Activated CD4-positive, alpha-beta T cell treated with anti-CD3 and anti-CD28 coated beads for 36 hours (primary cell): ENCODE data around the gene MED25. TPM values are rescaled to one million over a fixed set of nuclear protein-coding genes. Genes with fewer than 3 reads are reported as not detected.
A peak's percentile ranks its signal among the peaks of the same experiment; 100 is the strongest.

ENCODE experiments used
- ATAC-seq: fragments of 200-7000 bp; cut with Tn5 transposase; one replicate; pipeline ENCODE4 v1.10.0; 2021; ENCODE audit warnings: mild to moderate bottlenecking, moderate library complexity
- CTCF ChIA-PET: fragments of 350-600 bp; sonication (Branson Sonifier 250); formaldehyde crosslinking; loops from one replicate; lab custom pipeline; 2021; ENCODE audit warnings: antibody characterized with exemption; lab: Charles Lee
- POLR2A ChIA-PET: fragments of 350-600 bp; sonication (Branson Sonifier 250); formaldehyde crosslinking; loops from one replicate; lab custom pipeline; 2021; ENCODE audit warnings: antibody characterized with exemption, inconsistent platforms; lab: Charles Lee
- DNase-seq: peaks from one replicate; pipeline ENCODE4 v3.0.0-alpha.2; 2020
- H3K27ac Mint-ChIP-seq: one replicate; pipeline ENCODE4 v1.8.0; 2021; ENCODE audit warnings: mixed read lengths
- H3K27me3 Mint-ChIP-seq: one replicate; pipeline ENCODE4 v1.8.0; 2021; ENCODE audit warnings: mixed read lengths
- H3K36me3 Mint-ChIP-seq: one replicate; pipeline ENCODE4 v1.8.0; 2021; ENCODE audit warnings: low read depth, mixed read lengths
- H3K4me1 Mint-ChIP-seq: one replicate; pipeline ENCODE4 v1.8.0; 2021; ENCODE audit warnings: mixed read lengths
- H3K4me3 Mint-ChIP-seq: one replicate; pipeline ENCODE4 v1.8.0; 2021; ENCODE audit warnings: mild to moderate bottlenecking, moderate library complexity, mixed read lengths
- H3K9me3 Mint-ChIP-seq: one replicate; pipeline ENCODE4 v1.8.0; 2021; ENCODE audit warnings: low read depth, mixed read lengths
- intact Hi-C, 2 experiments: fragments of 100-400 bp; cut with DNase I in 1 of 2; cut with micrococcal nuclease in 1 of 2; formaldehyde crosslinking; loops; one replicate each; pipeline versions ENCODE4 v1.14.2 to v1.15.1; 2022 to 2024; cut with DNase I, micrococcal nuclease
- total RNA-seq, 2 experiments: library from RNA; stranded (reverse); gene quantifications; one replicate each; pipeline ENCODE4 v1.2.3, GENCODE V29; 2021

MED25 gene
- total RNA-seq, 2 experiments from 2014 or later: 39.6 to 49.9 TPM

DNA sequence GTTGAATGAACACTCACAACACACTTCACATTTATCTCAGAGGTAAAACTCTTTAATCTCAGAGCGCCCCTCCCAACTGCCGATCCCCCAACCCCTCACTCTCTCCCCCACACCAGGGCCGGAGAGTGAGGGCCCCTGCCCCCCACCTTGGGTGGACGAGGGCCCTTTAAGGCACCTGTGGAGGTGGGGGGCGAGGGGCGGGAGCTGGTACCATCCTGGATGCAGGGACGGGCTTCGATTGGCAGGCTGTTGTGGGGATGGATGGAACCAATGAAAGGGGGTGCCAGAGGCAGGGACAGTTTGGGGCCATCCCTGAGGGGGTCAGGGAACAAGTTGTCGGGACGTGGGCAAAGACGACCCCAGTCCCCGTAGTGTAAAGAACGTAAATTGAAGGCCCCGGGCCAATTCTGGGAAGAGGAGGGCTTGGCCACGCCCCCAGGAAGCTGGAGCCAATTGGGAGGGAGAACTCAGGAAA lies 51.0 kb downstream of the MED25 start:
- H3K9me3 Mint-ChIP-seq: no peaks in the 10 kb centered on the region
- peaks cover 36% of the 10 kb centered on the region for H3K4me1 Mint-ChIP-seq
- no peak for DNase-seq
- POLR2A ChIA-PET: interaction anchor here (0.6 to 2.5 kb wide), 10 partner anchors 8 to 373 kb away, joined by 3 to 13 read pairs (median 4); partner anchors contain the start of genes AKT1S1, AP2A1, ATF5 and NUP62
- peaks cover 23% of the 10 kb centered on the region for H3K36me3 Mint-ChIP-seq
- intact Hi-C loops: loop anchor here (1.0 to 5.0 kb wide), 10 partner anchors 8 to 1240 kb away; partner anchors contain the start of genes FUZ (in 2 of the 2), PRMT1 (in 2 of the 2), AKT1S1 (in 1 of the 2) and ALDH16A1 (in 1 of the 2)
- H3K27me3 Mint-ChIP-seq: no peaks in the 10 kb centered on the region
- H3K27ac Mint-ChIP-seq: no peak overlapping the region
- CTCF ChIA-PET: interaction anchor here (0.6 to 1.0 kb wide), 6 partner anchors 21 to 390 kb away, joined by 3 to 6 read pairs (median 4); partner anchors contain the start of gene PRMT1
- ATAC-seq: peak; percentile 9
- H3K4me3 Mint-ChIP-seq: no peak overlapping the region

DNA sequence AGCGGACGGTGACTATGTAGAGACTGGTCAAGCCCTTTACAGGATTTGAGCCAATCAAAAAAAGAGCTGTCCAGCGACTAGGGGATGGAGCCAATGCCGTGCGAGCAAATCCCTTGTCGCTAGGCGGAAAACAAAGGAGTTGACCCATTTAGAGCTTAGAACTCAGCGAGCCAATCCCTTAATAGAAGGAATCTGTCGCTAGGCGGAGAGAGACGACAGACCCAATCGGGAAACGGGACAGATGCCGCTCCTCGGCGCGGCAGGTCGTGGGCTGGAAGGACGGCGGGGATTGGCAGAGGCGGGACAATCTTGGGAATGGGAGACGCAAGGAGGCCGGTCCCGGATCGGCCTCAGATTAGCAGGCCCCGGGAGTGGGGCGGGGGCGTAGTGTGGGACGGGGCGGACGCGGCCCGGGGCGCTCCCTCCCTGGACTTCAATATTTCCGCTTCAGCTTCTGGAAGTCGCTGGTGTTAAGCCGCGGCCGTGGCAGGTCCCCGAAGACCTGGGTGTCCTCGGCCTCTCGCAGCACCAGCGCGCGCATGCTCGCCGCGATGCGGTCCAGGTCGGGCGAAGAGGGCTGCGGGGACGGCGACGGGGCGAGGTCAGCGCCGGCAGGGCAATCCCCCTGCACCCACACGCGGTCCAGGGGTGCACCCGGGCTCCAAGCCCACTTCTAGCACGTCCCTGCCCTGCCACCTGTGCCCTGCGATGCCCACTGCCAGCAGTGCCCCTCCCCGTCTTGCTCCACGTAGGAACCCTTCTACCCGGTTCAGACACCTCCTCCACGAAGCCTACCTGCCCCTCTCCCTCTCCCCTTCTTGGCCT lies 51.6 kb downstream of the MED25 start:
- Mint-ChIP-seq H3K36me3 (peaks cover 16% of the 10 kb centered on the region), H3K27me3 (no peaks in the 10 kb centered on the region), H3K9me3 (no peaks in the 10 kb centered on the region), H3K27ac (no peak overlapping the region), H3K4me1 (peaks cover 39% of the 10 kb centered on the region), H3K4me3 (no peak overlapping the region)
- ChIA-PET POLR2A (interaction anchor here (0.6 to 1.7 kb wide), 9 partner anchors 16 to 374 kb away, joined by 3 to 13 read pairs (median 4); partner anchors contain the start of genes AP2A1, ATF5, NUP62 and PTOV1), CTCF (interaction anchor here (0.6 to 1.0 kb wide), 6 partner anchors 21 to 391 kb away, joined by 3 to 6 read pairs (median 4); partner anchors contain the start of gene PRMT1)
- DNase-seq (peak; percentile 94), ATAC-seq (peak; percentile 87)
- intact Hi-C loops: loop anchor here (1.0 to 5.0 kb wide), 10 partner anchors 8 to 1239 kb away; partner anchors contain the start of genes FUZ (in 2 of the 2), PRMT1 (in 2 of the 2), AKT1S1 (in 1 of the 2) and ALDH16A1 (in 1 of the 2)

DNA sequence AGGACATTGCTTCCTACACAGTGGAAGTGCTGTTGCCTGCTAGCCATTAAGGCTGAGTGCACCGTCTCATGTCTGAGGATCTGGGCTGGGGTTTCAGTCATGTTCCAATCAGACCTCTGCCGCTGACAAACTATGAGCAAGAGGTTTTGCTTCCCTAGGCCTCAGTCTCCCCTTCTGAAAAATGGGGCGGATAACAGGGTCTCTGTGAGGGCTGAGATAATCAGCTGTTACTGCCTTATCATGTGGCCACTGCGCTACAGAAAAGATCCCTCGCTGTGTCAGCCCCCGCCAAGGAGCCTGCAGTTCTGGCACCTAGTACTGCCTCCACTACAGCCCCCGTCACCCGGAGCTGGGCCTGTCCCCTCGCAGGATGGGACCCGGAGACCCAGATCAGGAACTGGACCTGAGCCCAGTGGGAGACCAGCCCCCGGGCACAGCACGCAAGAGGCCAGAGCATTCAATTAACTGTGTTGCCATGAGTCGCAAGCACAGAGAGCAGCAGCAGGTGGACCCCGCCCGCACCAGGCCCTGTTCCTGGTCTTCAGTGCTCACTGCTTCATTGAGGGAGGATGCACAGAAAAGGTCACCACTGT lies 52.3 kb downstream of the MED25 start:
- Mint-ChIP-seq H3K4me1 (peaks cover 37% of the 10 kb centered on the region), H3K9me3 (no peaks in the 10 kb centered on the region), H3K27me3 (no peaks in the 10 kb centered on the region), H3K27ac (no peak overlapping the region), H3K36me3 (peaks cover 10% of the 10 kb centered on the region), H3K4me3 (no peak overlapping the region)
- intact Hi-C loops: no loop called here
- CTCF ChIA-PET: no interaction called here
- POLR2A ChIA-PET: interaction anchor here (1.5 kb wide), 1 partner anchor 104 kb away, joined by 7 read pairs; the partner anchor contains the start of gene AP2A1
- DNase-seq: no peak
- ATAC-seq: no peak

DNA sequence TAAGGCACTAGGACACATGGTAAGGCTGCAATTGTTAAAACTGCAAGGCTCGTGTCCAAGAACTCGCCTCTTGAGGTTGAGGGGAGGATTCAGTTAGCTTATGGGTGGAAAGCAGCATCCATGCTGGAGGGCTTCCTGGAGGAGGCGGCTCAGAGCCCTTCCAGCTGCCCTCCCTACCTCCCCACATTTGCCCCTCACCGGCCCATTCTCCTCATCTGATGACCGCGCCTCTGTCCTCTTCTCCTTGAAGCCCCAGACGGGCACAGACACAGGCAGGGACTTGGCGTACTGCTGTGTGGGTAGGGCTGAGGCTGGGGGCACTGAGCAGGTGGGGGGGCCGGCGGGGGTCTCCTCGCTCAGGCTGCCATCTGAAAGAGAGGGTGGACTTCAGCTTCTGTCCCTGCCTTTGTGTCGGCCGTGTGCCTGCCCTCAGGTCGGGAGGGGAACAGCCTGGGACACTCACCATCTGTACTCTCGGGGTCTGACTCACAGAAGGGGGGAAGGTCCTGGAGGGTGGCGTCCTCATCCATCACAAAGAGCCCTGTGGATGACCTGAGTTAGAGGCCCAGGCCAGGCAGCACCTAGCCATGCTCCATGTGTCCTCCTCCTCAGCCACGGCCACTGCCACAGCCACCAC lies 53.4 kb downstream of the MED25 start:
- H3K4me3 Mint-ChIP-seq: no peak overlapping the region
- DNase-seq (no peak), ATAC-seq (no peak)
- no peaks in the 10 kb centered on the region for H3K9me3 Mint-ChIP-seq
- peaks cover 4% of the 10 kb centered on the region for H3K36me3 Mint-ChIP-seq
- H3K27me3 Mint-ChIP-seq: no peaks in the 10 kb centered on the region
- CTCF ChIA-PET: interaction anchor here (0.5 kb wide), 1 partner anchor 493 kb away, joined by 3 read pairs; no protein-coding TSS in a partner anchor
- POLR2A ChIA-PET: no interaction called here
- H3K4me1 Mint-ChIP-seq: peaks cover 28% of the 10 kb centered on the region
- H3K27ac Mint-ChIP-seq: peak overlapping the region; percentile 43
- intact Hi-C loops: no loop called here

DNA sequence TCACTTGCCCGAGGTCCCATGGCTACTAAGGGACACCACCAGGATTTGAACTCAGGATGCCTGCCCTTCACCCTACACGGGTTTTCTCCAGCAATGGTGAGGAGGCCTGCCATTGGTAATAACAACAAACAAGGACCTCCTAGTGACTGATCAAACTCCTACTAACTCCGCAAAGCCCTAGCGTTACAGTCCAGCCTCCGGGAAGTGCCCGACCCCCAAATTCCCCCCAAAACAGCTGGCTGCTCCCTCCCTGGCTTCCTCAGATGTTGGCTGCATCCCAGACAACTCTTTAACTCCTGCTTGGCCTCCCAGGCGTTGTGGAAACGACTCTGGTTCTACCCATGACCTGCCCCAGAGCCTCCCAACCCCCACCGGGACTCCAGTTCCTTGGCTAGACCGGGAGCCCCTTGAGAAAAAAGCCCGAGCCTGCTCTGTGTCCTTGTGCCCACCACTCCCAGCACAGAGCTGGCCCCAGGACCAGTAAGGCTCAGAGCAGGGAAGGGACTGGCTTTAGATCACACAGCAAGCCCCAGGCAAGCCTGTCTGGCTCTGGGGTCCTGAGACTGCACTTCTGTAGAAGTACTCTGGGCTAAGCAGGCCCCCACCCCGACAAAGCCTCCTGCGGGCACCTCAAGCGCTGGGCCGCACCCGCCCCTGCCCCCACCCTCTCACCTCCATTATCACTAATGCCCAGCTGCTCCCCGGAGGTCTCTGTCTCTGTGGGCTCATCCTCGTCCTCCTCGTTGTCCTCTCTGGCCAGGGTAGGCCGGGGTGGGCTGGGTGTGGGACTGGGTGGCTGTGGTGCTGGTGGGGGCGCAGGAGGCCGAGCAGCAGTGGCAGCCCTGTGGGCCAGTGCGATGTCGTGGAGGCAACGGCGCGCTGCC lies 54.4 kb downstream of the MED25 start:
- CTCF ChIA-PET: no interaction called here
- no peak overlapping the region for H3K4me3 Mint-ChIP-seq
- POLR2A ChIA-PET: no interaction called here

DNA sequence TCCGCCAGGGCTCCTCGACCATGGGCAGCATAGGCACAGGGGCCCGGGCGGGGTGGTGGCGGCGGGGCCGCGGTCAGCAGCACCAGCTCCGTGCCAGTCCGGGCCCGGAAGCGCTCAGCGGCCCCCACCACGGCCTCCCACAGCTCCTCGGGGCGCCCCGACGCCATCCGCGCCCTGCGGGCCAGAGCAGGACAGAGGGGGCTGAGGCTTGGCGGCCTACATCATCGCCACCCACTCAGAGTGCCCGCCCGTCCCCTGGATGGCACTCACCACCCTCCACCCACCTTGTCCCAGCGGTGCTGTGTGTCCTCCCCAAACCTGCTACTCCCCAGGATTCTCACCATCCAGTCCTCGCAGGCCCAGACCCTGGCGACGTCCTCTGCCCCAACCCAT lies 55.0 kb downstream of the MED25 start:
- DNase-seq (no peak), ATAC-seq (no peak)
- Mint-ChIP-seq H3K9me3 (no peaks in the 10 kb centered on the region), H3K27ac (no peak overlapping the region), H3K27me3 (no peaks in the 10 kb centered on the region), H3K4me1 (peaks cover 26% of the 10 kb centered on the region), H3K4me3 (no peak overlapping the region), H3K36me3 (peaks cover 3% of the 10 kb centered on the region)
- intact Hi-C loops: no loop called here
- ChIA-PET POLR2A (no interaction called here), CTCF (no interaction called here)

More for the DNA sequence above, 54.4 kb downstream of the MED25 start:
- H3K4me1 Mint-ChIP-seq: peaks cover 24% of the 10 kb centered on the region
- ATAC-seq (no peak), DNase-seq (no peak)
- no peaks in the 10 kb centered on the region for H3K27me3 Mint-ChIP-seq
- peaks cover 1% of the 10 kb centered on the region for H3K36me3 Mint-ChIP-seq
- no peaks in the 10 kb centered on the region for H3K9me3 Mint-ChIP-seq
- H3K27ac Mint-ChIP-seq: no peak overlapping the region
- intact Hi-C loops: no loop called here

DNA sequence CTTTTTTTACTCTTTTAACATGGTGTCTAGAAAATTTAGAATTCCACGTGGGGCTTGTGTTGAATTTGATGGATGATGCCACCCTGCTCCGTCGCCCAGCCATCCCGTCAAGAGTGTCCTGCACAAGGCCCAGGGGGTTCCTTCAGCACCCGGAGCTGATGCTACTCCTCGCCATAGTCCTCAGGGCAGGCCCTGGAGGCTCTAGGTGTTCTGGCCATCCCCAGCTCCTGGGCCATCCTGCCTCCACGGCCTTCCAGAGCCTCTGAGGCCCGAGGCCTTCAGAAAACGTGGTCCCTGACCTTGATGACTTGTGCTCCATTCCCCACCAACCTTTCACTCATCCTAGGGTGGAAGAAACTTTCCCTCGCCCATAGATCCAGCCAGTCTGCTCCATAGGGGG lies 55.7 kb downstream of the MED25 start:
- no peaks in the 10 kb centered on the region for H3K9me3 Mint-ChIP-seq
- H3K36me3 Mint-ChIP-seq: peaks cover 6% of the 10 kb centered on the region
- H3K4me3 Mint-ChIP-seq: no peak overlapping the region
- ChIA-PET POLR2A (no interaction called here), CTCF (no interaction called here)
- no peak overlapping the region for H3K27ac Mint-ChIP-seq
- peaks cover 31% of the 10 kb centered on the region for H3K4me1 Mint-ChIP-seq
- DNase-seq (no peak), ATAC-seq (no peak)
- intact Hi-C loops: no loop called here
- H3K27me3 Mint-ChIP-seq: no peaks in the 10 kb centered on the region

DNA sequence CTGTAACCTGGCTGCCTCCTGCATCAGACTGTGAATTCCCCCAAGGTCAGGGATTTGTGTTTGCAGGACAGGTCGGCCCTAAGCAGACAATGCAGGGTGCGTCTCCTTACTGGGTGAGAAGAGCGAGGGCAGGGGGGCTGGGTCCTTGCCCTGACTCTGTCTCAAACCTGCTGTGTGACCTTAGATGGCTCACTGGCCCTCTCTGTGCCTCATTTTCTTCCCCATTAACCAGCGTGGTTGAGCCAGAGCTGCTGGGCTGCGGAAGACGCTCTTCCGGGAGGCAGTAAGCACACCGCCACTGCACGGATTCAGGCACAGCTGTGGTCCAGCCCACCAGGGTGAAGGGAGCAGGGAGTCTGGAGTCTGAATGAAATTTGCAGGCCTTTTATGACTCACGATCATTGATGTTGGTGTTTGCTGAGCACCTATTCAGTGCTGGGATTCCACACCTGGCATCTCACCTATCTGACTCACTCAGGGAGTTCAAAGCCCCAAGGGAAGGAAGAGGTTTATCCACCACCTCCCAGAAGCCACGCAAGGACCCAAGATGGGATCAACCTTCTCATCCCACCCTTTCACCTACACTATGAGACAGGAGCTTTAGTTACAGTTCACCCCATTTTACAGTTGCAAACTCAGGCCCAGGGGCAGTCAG lies 56.5 kb downstream of the MED25 start:
- peaks cover 38% of the 10 kb centered on the region for H3K4me1 Mint-ChIP-seq
- CTCF ChIA-PET: interaction anchor here (0.5 to 0.6 kb wide), 2 partner anchors 104 to 151 kb away, joined by 3 read pairs; no protein-coding TSS in a partner anchor
- no peak overlapping the region for H3K27ac Mint-ChIP-seq
- H3K4me3 Mint-ChIP-seq: no peak overlapping the region
- DNase-seq (no peak), ATAC-seq (no peak)
- POLR2A ChIA-PET: no interaction called here
- peaks cover 12% of the 10 kb centered on the region for H3K36me3 Mint-ChIP-seq
- no peaks in the 10 kb centered on the region for H3K9me3 Mint-ChIP-seq
- H3K27me3 Mint-ChIP-seq: no peaks in the 10 kb centered on the region
- intact Hi-C loops: loop anchor here in 1 of 2 experiments (5.0 kb wide), 4 partner anchors 113 to 1512 kb away; partner anchors contain the start of genes NUCB1, SYNGR4 and TMEM143

DNA sequence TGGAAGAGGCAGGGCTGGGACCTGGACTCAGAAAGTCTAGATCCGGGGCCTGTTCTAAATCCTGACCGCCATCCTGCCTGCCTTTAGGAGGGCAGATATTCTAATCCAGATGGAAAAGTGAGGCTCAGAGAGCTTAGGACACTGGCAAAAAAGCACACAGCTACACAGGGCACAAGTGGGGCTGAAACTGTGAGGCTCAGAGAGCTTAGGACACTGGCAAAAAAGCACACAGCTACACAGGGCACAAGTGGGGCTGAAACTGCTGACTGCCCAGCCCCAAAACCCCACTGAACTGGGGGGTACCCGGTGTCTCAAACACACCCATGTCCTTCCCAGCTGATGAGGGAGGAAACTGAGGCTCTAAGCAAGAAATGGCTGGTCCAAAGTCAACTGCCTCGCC lies 57.1 kb downstream of the MED25 start:
- Mint-ChIP-seq H3K27ac (no peak overlapping the region), H3K4me3 (no peak overlapping the region), H3K9me3 (no peaks in the 10 kb centered on the region), H3K4me1 (peaks cover 35% of the 10 kb centered on the region), H3K27me3 (no peaks in the 10 kb centered on the region), H3K36me3 (peaks cover 16% of the 10 kb centered on the region)
- ChIA-PET POLR2A (no interaction called here), CTCF (interaction anchor here (0.5 to 0.6 kb wide), 2 partner anchors 104 to 151 kb away, joined by 3 read pairs; no protein-coding TSS in a partner anchor)
- intact Hi-C loops: loop anchor here in 1 of 2 experiments (5.0 kb wide), 4 partner anchors 112 to 1513 kb away; partner anchors contain the start of genes NUCB1, SYNGR4 and TMEM143
- ATAC-seq (no peak), DNase-seq (no peak)
